HCT116 (cell line): Measurements from ENCODE around the gene RIMBP2. TPM values are rescaled to one million over a fixed set of nuclear protein-coding genes. Genes with fewer than 3 reads are reported as not detected.

ENCODE experiments used
- ATAC-seq: fragments of 200-7000 bp; cut with Tn5 transposase; 2 replicates; pipeline ENCODE4 v1.9.1; 2020; ENCODE audit warnings: mild to moderate bottlenecking, moderate library complexity
- BruUV-seq: library from RNA; stranded (reverse); fragments of 400-500 nt; replicated peaks from 2 replicates; lab custom pipeline; 2021; lab: Mats Ljungman, UMichigan
- CTCF ChIA-PET: fragments of 300-600 bp; sonication (Branson Sonifier 250); formaldehyde crosslinking; loops from one replicate; lab custom pipeline; 2021; ENCODE audit warnings: antibody characterized with exemption; lab: Charles Lee
- POLR2A ChIA-PET: fragments of 300-600, 350-600 bp; sonication (Branson Sonifier 250); formaldehyde crosslinking; loops from one replicate; lab custom pipeline; 2021; ENCODE audit warnings: antibody characterized with exemption; lab: Charles Lee
- RAD21 ChIA-PET, 2 experiments: fragments of 300-600 bp; sonication (Branson Sonifier 250); formaldehyde crosslinking; loops; one replicate each; lab custom pipeline; 2023; ENCODE audit warnings: low total read pairs in 2 of 2; ENCODE audit not compliant: uncharacterized antibody in 2 of 2, unreplicated experiment in 2 of 2, low non-redundant PET in 1 of 2; lab: Charles Lee
- DNase-seq: peaks from one replicate; pipeline ENCODE4 v3.0.0-alpha.2; 2010; ENCODE audit warnings: low read depth, low spot score
- H2AFZ ChIP-seq: fragments of 200-600 bp; shearing (Covaris generic), sonication (generic); 2 replicates; pipeline ENCODE4 v1.6.1; 2017; ENCODE audit warnings: low read depth, mixed run types, mixed read lengths, antibody characterized with exemption, low read length; ENCODE audit not compliant: poor library complexity, severe bottlenecking
- H3K27ac ChIP-seq: 2 replicates; pipeline ENCODE4 v1.5.1; 2012; ENCODE audit warnings: low read depth, low read length
- H3K27me3 ChIP-seq: fragments of 200-600 bp; sonication (generic); 2 replicates; pipeline ENCODE4 v1.6.1; 2016; ENCODE audit warnings: mixed run types, low read length, mixed read lengths; ENCODE audit not compliant: insufficient read depth
- H3K36me3 ChIP-seq, 2 experiments: fragments of 200-500 bp in 1 of 2; fragments of 200-600 bp in 1 of 2; sonication (Bioruptor generic) in 1 of 2; sonication (generic) in 1 of 2; 2 replicates each; pipeline versions ENCODE4 v1.5.1 to v1.6.1; 2014 to 2016; ENCODE audit warnings: low read length in 2 of 2, inconsistent platforms in 1 of 2, mixed read lengths in 1 of 2, mixed run types in 1 of 2; ENCODE audit not compliant: insufficient read depth in 2 of 2, control insufficient read depth in 1 of 2
- H3K4me1 ChIP-seq, 2 experiments: fragments of 200-600 bp in 1 of 2; sonication (generic) in 1 of 2; 2 replicates each; pipeline versions ENCODE4 v1.5.1 to v1.6.1; 2012 to 2017; ENCODE audit warnings: low read length in 2 of 2, inconsistent platforms in 1 of 2, mild to moderate bottlenecking in 1 of 2, mixed read lengths in 1 of 2, mixed run types in 1 of 2, moderate library complexity in 1 of 2; ENCODE audit not compliant: insufficient read depth in 2 of 2, control insufficient read depth in 1 of 2
- H3K4me2 ChIP-seq: fragments of 200-600 bp; sonication (generic); 2 replicates; pipeline ENCODE4 v1.6.1; 2017; ENCODE audit warnings: mixed run types, low read length, mixed read lengths
- H3K4me3 ChIP-seq, 2 experiments: fragments of 200-600 bp in 1 of 2; sonication (generic) in 1 of 2; replicated peaks in 1 of 2; 2 replicates each; pipeline ENCODE4 v1.5.1; 2011 to 2016; ENCODE audit warnings: low read length in 2 of 2, control low read depth in 1 of 2, low read depth in 1 of 2, mild to moderate bottlenecking in 1 of 2, mixed read lengths in 1 of 2, mixed run types in 1 of 2
- H3K79me2 ChIP-seq: fragments of 200-600 bp; sonication (generic); 2 replicates; pipeline ENCODE4 v1.6.1; 2017; ENCODE audit warnings: mild to moderate bottlenecking, mixed run types, low read length, moderate library complexity, mixed read lengths; ENCODE audit not compliant: insufficient read depth
- H3K9ac ChIP-seq: fragments of 200-600 bp; sonication (generic); 2 replicates; pipeline ENCODE4 v1.6.1; 2016; ENCODE audit warnings: low read length, mixed read lengths
- H3K9me2 ChIP-seq: fragments of 200-600 bp; sonication (generic), shearing (Covaris generic); 2 replicates; pipeline ENCODE4 v1.6.1; 2017; ENCODE audit warnings: mixed run types, mild to moderate bottlenecking, moderate library complexity; ENCODE audit not compliant: insufficient read depth
- H3K9me3 ChIP-seq, 2 experiments: fragments of 200-500 bp in 1 of 2; fragments of 200-600 bp in 1 of 2; sonication (Bioruptor generic) in 1 of 2; sonication (generic) in 1 of 2; 2 replicates each; pipeline ENCODE4 v1.6.1; 2014 to 2017; ENCODE audit warnings: low read length in 2 of 2, mixed read lengths in 2 of 2, inconsistent platforms in 1 of 2, low read depth in 1 of 2, mild to moderate bottlenecking in 1 of 2, mixed run types in 1 of 2, moderate library complexity in 1 of 2; ENCODE audit not compliant: control insufficient read depth in 1 of 2, insufficient read depth in 1 of 2
- H4K20me1 ChIP-seq: fragments of 200-600 bp; sonication (generic), shearing (Covaris generic); 2 replicates; pipeline ENCODE4 v1.6.1; 2017; ENCODE audit warnings: mixed run types, mild to moderate bottlenecking, moderate library complexity; ENCODE audit not compliant: insufficient read depth
- CEBPB ChIP-seq: IDR thresholded peaks from 2 replicates; pipeline ENCODE4 v1.6.1; 2012; ENCODE audit warnings: low read depth
- ELF1 ChIP-seq: IDR thresholded peaks from 2 replicates; pipeline ENCODE4 v1.6.1; 2012; ENCODE audit warnings: low read depth, borderline replicate concordance
- EZH2phosphoT487 ChIP-seq: fragments of 200-600 bp; IDR thresholded peaks from 2 replicates; pipeline ENCODE4 v1.6.1; 2018; ENCODE audit warnings: antibody characterized with exemption, borderline replicate concordance
- JUND ChIP-seq: IDR thresholded peaks from 2 replicates; pipeline ENCODE4 v1.6.1; 2012
- TCF7L2 ChIP-seq: IDR thresholded peaks from 2 replicates; pipeline ENCODE4 v1.7.0; 2011; ENCODE audit warnings: borderline replicate concordance, inconsistent platforms; ENCODE audit not compliant: insufficient read depth, insufficient read length; ENCODE audit errors: extremely low read depth
- YY1 ChIP-seq: IDR thresholded peaks from 2 replicates; pipeline ENCODE4 v1.6.1; 2011; ENCODE audit warnings: low read length, low read depth, moderate library complexity, mild to moderate bottlenecking; ENCODE audit not compliant: insufficient replicate concordance; ENCODE audit errors: extremely low read depth
- intact Hi-C: fragments of 100-400 bp; cut with micrococcal nuclease; formaldehyde crosslinking; loops from 2 replicates; pipeline ENCODE4 v1.10.0; 2022
- total RNA-seq: library from RNA; stranded (reverse); gene quantifications from one replicate; pipeline ENCODE4 v1.2.1, GENCODE V29; 2021; ENCODE audit not compliant: unreplicated experiment
- TF ChIP-seq, protein P1 (sequence below): IDR thresholded peaks from 2 replicates; pipeline ENCODE4 v1.6.1; 2011; ENCODE audit warnings: mild to moderate bottlenecking, low read length, moderate library complexity; ENCODE audit not compliant: insufficient replicate concordance; ENCODE audit errors: extremely low read depth
- TF ChIP-seq, protein P2 (sequence below): IDR thresholded peaks from 2 replicates; pipeline ENCODE4 v1.6.1; 2012
- TF ChIP-seq, protein P3 (sequence below): IDR thresholded peaks from 2 replicates; pipeline ENCODE4 v1.6.1; 2012

Gene RIMBP2
- total RNA-seq, 1 experiment from 2014 or later, result not detected

DNA sequence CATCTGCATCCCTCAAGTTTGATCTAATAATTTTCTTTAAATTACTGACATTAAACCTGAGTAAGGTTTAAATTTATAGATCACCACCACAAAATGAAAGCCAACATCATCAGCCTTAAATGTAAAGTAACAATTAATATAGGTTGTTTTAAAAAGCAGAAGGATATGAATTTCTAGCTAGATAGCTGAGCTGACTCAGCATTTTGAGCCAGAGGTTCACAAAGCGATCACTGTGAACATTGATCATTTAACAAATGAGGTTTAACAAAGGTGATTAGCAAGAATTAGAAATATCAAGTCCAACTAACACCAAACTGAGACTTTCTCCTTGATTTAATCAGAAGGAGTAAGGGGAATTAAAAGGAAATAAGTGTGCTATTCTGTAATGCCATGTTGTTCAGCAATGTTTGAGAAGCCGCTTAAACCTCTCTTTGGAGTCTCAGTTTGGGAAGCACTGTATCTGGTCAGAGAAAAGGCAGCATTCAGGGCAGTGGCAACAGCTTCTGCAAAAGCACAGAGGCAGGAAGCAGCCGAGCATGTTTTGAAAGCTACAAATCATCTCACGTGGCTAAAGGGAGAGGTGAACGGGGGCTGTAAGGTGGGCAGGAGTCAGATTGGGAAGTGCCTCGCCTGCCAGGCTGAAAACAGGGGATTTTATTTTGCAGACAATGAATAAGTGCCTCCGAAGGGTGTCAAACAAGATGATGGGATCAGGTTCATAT is 19.6 kb downstream of the RIMBP2 start:
- ChIA-PET CTCF (no interaction called here), RAD21 (no interaction called here)
- ATAC-seq, result no peak

More for the DNA sequence above, 19.6 kb downstream of the RIMBP2 start:
- no peak for DNase-seq
- no peaks in the 10 kb centered on the region for H3K79me2 ChIP-seq
- H4K20me1 ChIP-seq, result no peaks in the 10 kb centered on the region
- H3K9me2 ChIP-seq, result no peaks in the 10 kb centered on the region
- BruUV-seq, result no TSS peak
- H3K9ac ChIP-seq, result no peak overlapping the region
- H3K27me3 ChIP-seq, result peaks cover 18% of the 10 kb centered on the region
- no peak overlapping the region for H3K4me2 ChIP-seq
- H2AFZ ChIP-seq, result no peak overlapping the region
- H3K9me3 ChIP-seq, result no peaks in the 10 kb centered on the region
- H3K36me3 ChIP-seq, result no peaks in the 10 kb centered on the region
- H3K27ac ChIP-seq, result no peak overlapping the region
- intact Hi-C loops, result no loop called here
- POLR2A ChIA-PET, result no interaction called here
- no peaks in the 10 kb centered on the region for H3K4me1 ChIP-seq
- H3K4me3 ChIP-seq, result no peak overlapping the region
- TF ChIP-seq, protein P1, sequence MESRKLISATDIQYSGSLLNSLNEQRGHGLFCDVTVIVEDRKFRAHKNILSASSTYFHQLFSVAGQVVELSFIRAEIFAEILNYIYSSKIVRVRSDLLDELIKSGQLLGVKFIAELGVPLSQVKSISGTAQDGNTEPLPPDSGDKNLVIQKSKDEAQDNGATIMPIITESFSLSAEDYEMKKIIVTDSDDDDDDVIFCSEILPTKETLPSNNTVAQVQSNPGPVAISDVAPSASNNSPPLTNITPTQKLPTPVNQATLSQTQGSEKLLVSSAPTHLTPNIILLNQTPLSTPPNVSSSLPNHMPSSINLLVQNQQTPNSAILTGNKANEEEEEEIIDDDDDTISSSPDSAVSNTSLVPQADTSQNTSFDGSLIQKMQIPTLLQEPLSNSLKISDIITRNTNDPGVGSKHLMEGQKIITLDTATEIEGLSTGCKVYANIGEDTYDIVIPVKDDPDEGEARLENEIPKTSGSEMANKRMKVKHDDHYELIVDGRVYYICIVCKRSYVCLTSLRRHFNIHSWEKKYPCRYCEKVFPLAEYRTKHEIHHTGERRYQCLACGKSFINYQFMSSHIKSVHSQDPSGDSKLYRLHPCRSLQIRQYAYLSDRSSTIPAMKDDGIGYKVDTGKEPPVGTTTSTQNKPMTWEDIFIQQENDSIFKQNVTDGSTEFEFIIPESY, result no peak
- no peak for TF ChIP-seq EZH2phosphoT487
- TF ChIP-seq, protein P2, sequence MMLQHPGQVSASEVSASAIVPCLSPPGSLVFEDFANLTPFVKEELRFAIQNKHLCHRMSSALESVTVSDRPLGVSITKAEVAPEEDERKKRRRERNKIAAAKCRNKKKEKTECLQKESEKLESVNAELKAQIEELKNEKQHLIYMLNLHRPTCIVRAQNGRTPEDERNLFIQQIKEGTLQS, result no peak
- no peak for TF ChIP-seq JUND
- no peak for TF ChIP-seq CEBPB
- TF ChIP-seq, protein P3, sequence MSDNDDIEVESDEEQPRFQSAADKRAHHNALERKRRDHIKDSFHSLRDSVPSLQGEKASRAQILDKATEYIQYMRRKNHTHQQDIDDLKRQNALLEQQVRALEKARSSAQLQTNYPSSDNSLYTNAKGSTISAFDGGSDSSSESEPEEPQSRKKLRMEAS, result no peak
- no peak for TF ChIP-seq YY1
- TF ChIP-seq ELF1, result no peak
- no peak for TF ChIP-seq TCF7L2
